NCI-H2107 treated with DMSO at 0.1 percent for 48 hours (cell line): ENCODE data around the gene CTNNBIP1.

Experiments used
- DNase-seq: peaks from one replicate; lab custom pipeline; 2025; ENCODE audit not compliant: unreplicated experiment; lab: John Stamatoyannopoulos, UW

CTNNBIP1 gene

GRCh38 chr1:9858293-9859035 is 51.6 kb downstream of the CTNNBIP1 start:
- DNase-seq, result no peak

DNA sequence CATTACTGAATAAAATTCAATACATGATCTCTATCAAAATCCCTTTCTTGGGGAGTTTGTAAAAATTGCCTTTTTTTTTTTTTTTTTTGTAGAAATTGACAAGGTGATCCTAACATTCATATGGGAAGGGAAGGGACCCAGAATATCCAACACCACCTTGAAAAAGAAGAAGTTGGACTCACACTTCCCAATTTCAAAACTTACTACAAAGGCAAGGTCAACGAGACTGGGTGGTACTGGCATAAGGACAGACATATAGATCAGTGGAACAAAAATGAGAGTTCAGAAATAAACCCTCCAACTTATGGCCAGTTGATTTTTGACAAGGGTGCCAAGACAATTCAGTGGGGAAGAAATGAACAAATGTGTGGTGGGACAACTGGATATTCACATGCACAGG is 54.9 kb downstream of the CTNNBIP1 start:
- no peak for DNase-seq

DNA sequence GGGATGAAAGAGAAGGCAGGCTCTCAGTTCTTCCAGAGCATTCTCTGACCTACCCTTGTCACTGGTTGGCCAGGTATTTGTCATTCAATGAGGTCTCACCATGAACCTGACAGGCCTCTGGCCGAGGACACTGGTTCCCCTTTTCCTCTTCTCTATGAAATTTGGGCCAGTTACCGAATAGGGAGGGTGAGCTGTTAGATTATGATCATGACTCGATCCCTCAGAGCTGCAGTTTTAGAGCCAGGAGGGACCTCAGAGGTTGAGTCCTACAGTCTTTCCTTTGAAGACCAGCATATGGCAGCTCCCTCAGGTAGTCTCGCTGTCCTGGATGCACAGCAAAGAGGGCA is 56.8 kb downstream of the CTNNBIP1 start:
- no peak for DNase-seq

GRCh38 chr1:9852410-9853248 is 57.4 kb downstream of the CTNNBIP1 start:
- no peak for DNase-seq

- DNase-seq, result no peak
Measured at GRCh38 chr1:9852004-9852403, 58.1 kb downstream of the CTNNBIP1 start.

DNA sequence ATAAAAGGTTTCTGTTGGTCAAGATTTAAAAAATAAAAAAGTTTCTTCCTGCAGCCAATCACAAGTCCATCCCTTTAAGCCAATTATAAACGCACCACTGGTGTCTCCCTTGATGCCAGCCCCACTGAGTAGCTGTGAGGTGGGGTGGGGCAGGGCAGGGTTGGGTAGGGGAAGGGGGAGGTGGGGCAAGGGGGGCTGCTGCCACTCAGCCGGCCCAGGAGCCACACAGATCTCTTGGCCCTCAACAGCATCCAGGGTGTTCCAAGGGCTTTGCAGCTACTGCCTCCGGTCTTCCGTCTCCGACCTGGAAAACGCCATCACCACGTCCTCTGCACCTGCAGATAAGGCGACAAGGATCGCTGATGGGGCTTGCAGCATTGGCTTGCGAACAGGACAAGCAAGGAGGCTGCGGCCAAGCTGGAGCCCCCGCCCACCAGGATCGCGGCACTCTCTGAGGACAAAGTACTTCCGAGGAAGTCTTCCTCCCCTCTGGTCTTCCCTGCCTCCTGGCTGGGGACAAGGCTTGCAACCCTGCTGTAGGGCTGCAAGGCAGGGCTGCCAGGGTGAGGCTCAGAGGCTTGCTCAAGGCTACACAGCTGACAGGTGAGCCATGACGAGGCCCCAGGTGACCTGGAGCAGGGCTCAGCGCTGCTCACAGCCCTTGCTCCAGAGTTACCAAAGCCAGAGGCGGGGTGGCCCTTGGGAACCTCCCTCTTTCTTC is 59.5 kb downstream of the CTNNBIP1 start:
- DNase-seq, result no peak

GRCh38 chr1:9849691-9850441 is 60.2 kb downstream of the CTNNBIP1 start:
- no peak for DNase-seq

GRCh38 chr1:9848022-9848421 is 62.0 kb downstream of the CTNNBIP1 start:
- DNase-seq, result no peak

GRCh38 chr1:9847269-9847668 is 62.8 kb downstream of the CTNNBIP1 start:
- no peak for DNase-seq

DNA sequence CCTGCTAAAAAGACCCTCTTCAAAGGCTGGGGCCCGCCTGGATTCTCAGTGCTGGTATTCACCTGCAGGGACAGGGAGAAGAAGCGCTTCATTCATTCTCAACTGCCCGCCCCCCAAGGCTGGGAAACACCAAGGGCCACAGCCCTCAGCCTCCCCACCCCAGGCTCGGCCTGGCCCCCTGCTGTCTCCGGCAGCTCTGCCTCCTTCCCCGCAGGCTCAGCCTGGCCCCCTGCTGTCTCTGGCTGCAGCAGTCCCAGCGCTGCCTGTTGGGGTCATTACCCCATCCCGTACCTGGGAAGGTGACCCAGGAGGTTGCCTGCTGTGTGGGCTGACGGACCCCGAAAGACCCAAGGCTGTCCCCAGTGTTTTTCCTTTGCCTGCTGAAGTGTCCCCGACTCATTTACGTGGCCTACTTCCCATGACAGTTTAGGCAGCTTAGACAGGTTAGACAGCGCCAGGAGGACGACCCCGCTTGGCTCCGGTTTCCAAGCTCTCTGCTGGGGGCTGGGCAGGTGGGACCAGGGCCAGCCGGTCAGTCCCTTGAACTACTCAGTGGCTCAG is 63.4 kb downstream of the CTNNBIP1 start:
- DNase-seq, result no peak

- DNase-seq, result no peak
Measured at GRCh38 chr1:9845914-9846313, 64.2 kb downstream of the CTNNBIP1 start.

GRCh38 chr1:9844756-9845155 is 65.3 kb downstream of the CTNNBIP1 start:
- no peak for DNase-seq

GRCh38 chr1:9844106-9844505 is 66.0 kb downstream of the CTNNBIP1 start:
- DNase-seq, result no peak

DNA sequence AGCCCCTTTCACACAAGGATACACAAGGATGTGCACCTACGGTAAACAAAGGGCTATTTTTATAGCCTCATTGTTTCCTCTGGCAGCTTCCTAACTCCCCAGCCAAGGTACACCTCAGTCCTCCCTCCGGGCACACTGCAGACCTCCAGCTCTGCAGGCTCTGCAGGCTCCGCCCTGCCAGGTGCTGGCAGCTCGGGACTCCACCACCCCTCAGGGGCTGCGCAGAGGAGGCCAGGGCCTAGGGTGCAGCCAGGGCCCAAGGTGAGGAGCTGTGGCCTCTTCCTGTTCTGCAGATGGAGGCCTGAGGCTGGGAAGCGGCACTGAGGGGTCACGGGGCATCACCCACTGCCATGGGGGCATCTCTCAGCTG is 66.5 kb downstream of the CTNNBIP1 start:
- DNase-seq, result no peak

DNA sequence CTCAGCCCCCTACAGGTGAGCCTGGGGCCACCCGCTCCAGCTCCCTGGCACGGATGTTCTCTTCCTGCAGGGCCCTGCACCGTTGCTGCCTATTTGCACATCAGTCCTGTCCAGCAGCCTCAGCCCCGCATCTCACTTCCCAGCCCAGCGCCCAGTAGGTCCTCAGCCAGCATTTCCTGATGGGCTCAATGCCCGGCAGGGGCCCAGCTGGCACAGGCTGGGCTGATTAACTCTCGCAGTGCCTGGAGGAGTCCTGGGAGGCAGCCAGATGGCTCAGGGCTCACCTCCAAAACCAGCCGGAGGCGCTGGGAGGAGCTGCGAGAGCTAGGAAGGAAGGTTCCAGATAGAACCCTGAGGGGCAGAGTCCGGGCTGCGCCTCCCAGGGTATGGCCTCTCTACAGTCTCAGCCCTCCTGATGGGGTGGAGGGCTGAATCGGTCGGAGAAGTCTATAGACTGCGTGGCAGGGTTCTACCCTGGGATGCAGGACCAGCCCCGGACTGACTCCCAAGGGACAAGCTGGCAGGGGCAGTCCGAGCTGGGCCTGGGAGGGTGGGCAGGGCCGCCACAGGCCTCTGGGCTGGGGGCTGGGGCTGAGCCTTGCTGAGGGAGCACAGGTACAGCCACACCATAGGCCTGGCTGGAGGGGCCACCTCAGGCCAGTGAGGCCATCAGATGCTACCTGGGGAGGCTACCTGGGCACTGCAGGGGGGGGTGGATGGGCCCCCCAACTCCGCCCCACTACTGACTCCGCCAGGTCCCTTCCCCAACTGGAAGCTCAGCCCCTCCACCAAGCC is 67.1 kb downstream of the CTNNBIP1 start:
- no peak for DNase-seq

GRCh38 chr1:9842073-9842711 is 67.9 kb downstream of the CTNNBIP1 start:
- no peak for DNase-seq

- DNase-seq, result no peak
Measured at GRCh38 chr1:9841460-9841859, 68.6 kb downstream of the CTNNBIP1 start.

DNA sequence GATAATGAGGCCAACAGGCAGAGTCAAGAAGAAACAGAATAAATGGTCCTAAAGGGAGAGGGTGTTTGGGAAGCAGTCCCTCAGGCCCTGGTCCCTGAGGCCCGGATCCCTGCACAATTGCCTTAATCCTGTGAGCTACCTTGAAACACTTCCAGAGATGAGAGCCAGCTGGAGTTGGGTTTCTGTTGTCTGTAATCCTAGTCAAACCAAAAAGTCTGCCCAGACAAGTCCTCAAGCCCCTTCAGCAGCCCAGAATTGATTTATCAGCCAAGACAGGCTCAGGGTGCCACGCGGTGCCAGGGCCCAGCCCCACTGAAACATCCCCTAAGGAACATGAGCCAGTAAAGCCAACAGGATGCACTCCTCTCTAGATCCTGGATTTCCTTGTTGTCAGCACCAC is 69.9 kb downstream of the CTNNBIP1 start:
- DNase-seq, result peak; percentile 26

- DNase-seq, result no peak
Measured at GRCh38 chr1:9838946-9839345, 71.1 kb downstream of the CTNNBIP1 start.

- no peak for DNase-seq
Measured at GRCh38 chr1:9836632-9836960, 73.5 kb downstream of the CTNNBIP1 start.
